CD14-positive monocyte (primary cell): ENCODE measurements around the gene TMEM150C. TPM values are rescaled to one million over a fixed set of nuclear protein-coding genes. Genes with fewer than 3 reads are reported as not detected.

Source experiments
- DNase-seq, 3 donors: peaks; one replicate each; pipeline ENCODE4 v3.0.0-alpha.2; 2011 to 2022
- H2AFZ ChIP-seq: 2 replicates; pipeline ENCODE4 v1.6.0; 2012; ENCODE audit warnings: mild to moderate bottlenecking, low read depth, low read length, inconsistent platforms; ENCODE audit not compliant: insufficient read depth, poor library complexity, severe bottlenecking
- H3K27ac ChIP-seq, 2 donors: 1 replicate in 1 of 2; 2 replicates in 1 of 2; pipeline ENCODE4 v1.5.1; 2012 to 2013; ENCODE audit warnings: low read length in 2 of 2, control low read depth in 1 of 2, inconsistent platforms in 1 of 2, low read depth in 1 of 2, mild to moderate bottlenecking in 1 of 2
- H3K27me3 ChIP-seq, 2 donors: one replicate each; pipeline versions ENCODE4 v1.6.0 to v1.6.1; 2011 to 2013; ENCODE audit warnings: low read length in 2 of 2; ENCODE audit not compliant: control insufficient read depth in 2 of 2, insufficient read depth in 2 of 2
- H3K36me3 ChIP-seq, 2 donors: replicated peaks in 1 of 2; 1 replicate in 1 of 2; 2 replicates in 1 of 2; pipeline versions ENCODE4 v1.5.1 to v1.6.1; 2012 to 2013; ENCODE audit warnings: low read length in 2 of 2, control low read depth in 1 of 2, inconsistent platforms in 1 of 2, mild to moderate bottlenecking in 1 of 2; ENCODE audit not compliant: insufficient read depth in 2 of 2, control insufficient read depth in 1 of 2
- H3K4me1 ChIP-seq, 2 donors: 1 replicate in 1 of 2; 2 replicates in 1 of 2; pipeline versions ENCODE4 v1.5.1 to v1.6.1; 2012 to 2013; ENCODE audit warnings: low read length in 2 of 2, control low read depth in 1 of 2, inconsistent platforms in 1 of 2, mild to moderate bottlenecking in 1 of 2, moderate library complexity in 1 of 2; ENCODE audit not compliant: insufficient read depth in 2 of 2, control insufficient read depth in 1 of 2
- H3K4me2 ChIP-seq: replicated peaks from 2 replicates; pipeline ENCODE3; 2012; ENCODE audit warnings: low read length, moderate library complexity, mild to moderate bottlenecking; ENCODE audit not compliant: poor library complexity, severe bottlenecking; ENCODE audit errors: extremely low read depth
- H3K4me3 ChIP-seq, 3 experiments: fragments of 200-600 bp in 1 of 3; sonication (generic) in 1 of 3; replicated peaks in 1 of 3; 1 replicate in 2 of 3; 2 replicates in 1 of 3; pipeline ENCODE4 v1.5.1; 2011 to 2013; ENCODE audit warnings: low read length in 3 of 3, mild to moderate bottlenecking in 3 of 3, control low read depth in 2 of 3, low read depth in 2 of 3, inconsistent platforms in 1 of 3, moderate library complexity in 1 of 3
- H3K79me2 ChIP-seq: 2 replicates; pipeline ENCODE4 v1.6.0; 2012; ENCODE audit warnings: mild to moderate bottlenecking, control low read depth, inconsistent platforms, low read length, moderate library complexity; ENCODE audit not compliant: insufficient read depth
- H3K9ac ChIP-seq: 2 replicates; pipeline ENCODE4 v1.6.0; 2017; ENCODE audit warnings: low read length, mild to moderate bottlenecking; ENCODE audit not compliant: insufficient read depth, poor library complexity, severe bottlenecking
- H3K9me3 ChIP-seq, 2 donors: replicated peaks in 1 of 2; 1 replicate in 1 of 2; 2 replicates in 1 of 2; pipeline versions ENCODE4 v1.5.1 to v1.6.1; 2012 to 2013; ENCODE audit warnings: low read length in 2 of 2, control low read depth in 1 of 2; ENCODE audit not compliant: control insufficient read depth in 1 of 2, insufficient read depth in 1 of 2
- H4K20me1 ChIP-seq: 2 replicates; pipeline ENCODE4 v1.6.0; 2012; ENCODE audit warnings: mild to moderate bottlenecking, low read length, control low read depth, moderate library complexity; ENCODE audit not compliant: insufficient read depth
- H3K27ac Mint-ChIP-seq, 7 donors: one replicate each; pipeline ENCODE4 v1.8.0; 2020; ENCODE audit warnings: mild to moderate bottlenecking in 7 of 7, mixed read lengths in 7 of 7, moderate library complexity in 6 of 7, inconsistent platforms in 2 of 7
- H3K27me3 Mint-ChIP-seq, 3 donors: one replicate each; pipeline ENCODE4 v1.8.0; 2021 to 2022; ENCODE audit warnings: low read depth in 3 of 3, mild to moderate bottlenecking in 3 of 3, mixed read lengths in 3 of 3, moderate library complexity in 3 of 3, inconsistent platforms in 1 of 3
- H3K36me3 Mint-ChIP-seq, 2 donors: one replicate each; pipeline ENCODE4 v1.8.0; 2020; ENCODE audit warnings: mixed read lengths in 2 of 2, inconsistent platforms in 1 of 2, mild to moderate bottlenecking in 1 of 2
- H3K4me1 Mint-ChIP-seq: one replicate; pipeline ENCODE4 v1.8.0; 2020; ENCODE audit warnings: mild to moderate bottlenecking, mixed read lengths
- H3K4me3 Mint-ChIP-seq, 2 donors: one replicate each; pipeline ENCODE4 v1.8.0; 2020; ENCODE audit warnings: mild to moderate bottlenecking in 2 of 2, mixed read lengths in 2 of 2, moderate library complexity in 1 of 2
- H3K9me3 Mint-ChIP-seq, 7 donors: one replicate each; pipeline ENCODE4 v1.8.0; 2020 to 2022; ENCODE audit warnings: mixed read lengths in 7 of 7, mild to moderate bottlenecking in 6 of 7, moderate library complexity in 6 of 7, inconsistent platforms in 2 of 7
- WGBS: methylation state at CpG from one replicate; pipeline ENCODE4 v1.1.5; 2013; ENCODE audit warnings: missing lambda C conversion rate; ENCODE audit not compliant: insufficient coverage; 5-methylcytosine and 5-hydroxymethylcytosine counted together
- intact Hi-C, 2 donors: fragments of 100-400 bp; cut with micrococcal nuclease; formaldehyde crosslinking; loops; one replicate each; pipeline versions ENCODE4 v1.15.0 to v1.15.1; 2023
- polyA plus RNA-seq, 3 donors: library from polyadenylated mRNA; depleted of rRNA in 1 of 3; unstranded in 2 of 3; stranded (reverse) in 1 of 3; fragments of 300-500 nt in 2 of 3; fragments of >200 nt in 1 of 3; fragmentation: Illumina TruSeq in 2 of 3; gene quantifications; 1 replicate in 2 of 3; 2 replicates in 1 of 3; pipeline ENCODE4 v1.2.3, GENCODE V29; 2012 to 2021
- TF ChIP-seq, protein P1 (sequence below): fragments of 200-600 bp; IDR thresholded peaks from one replicate; pipeline ENCODE4 v1.8.0; 2022; ENCODE audit warnings: antibody characterized with exemption, mild to moderate bottlenecking

Gene TMEM150C
- polyA plus RNA-seq, 3 donors: not detected

DNA sequence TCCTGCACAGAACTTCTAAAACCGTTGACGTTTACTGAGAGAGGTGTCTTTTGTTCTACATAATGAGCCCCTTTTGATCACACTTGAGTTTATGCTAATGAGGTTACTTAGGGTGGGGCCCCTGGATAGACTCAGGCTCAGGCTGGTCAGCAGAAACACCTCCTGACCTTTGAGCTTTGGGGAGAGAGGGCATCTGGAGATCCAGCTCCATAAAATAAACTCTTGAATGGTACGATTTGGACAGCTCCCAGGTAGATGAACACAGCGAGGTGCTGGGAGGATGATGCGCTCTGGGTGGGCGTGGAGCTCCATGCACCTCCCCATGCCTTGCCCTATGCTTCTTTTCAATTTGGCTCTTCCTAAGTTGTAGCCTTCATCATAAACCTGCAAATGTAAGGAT is 79.4 kb downstream of the TMEM150C start:
- no peak overlapping the region for H3K27ac Mint-ChIP-seq

DNA sequence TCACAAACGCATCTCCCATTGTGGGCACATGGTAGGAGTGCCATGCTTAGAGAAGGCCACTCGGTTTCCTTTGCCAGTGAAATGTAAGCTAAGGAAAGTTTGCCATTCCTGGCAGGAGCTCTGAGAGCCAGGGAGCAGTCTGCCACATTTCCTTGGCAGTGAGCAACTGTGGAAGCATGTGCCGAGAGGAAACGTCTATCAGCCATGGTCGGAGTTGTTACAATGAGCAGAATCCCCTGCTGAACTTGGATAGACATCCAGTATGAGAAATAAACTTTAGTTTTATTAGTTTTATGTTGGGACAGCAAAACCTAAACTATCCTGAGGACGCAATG is 80.3 kb downstream of the TMEM150C start:
- WGBS: 87% methylated on average over 3 of the region's 6 CpGs
- intact Hi-C loops: no loop called here
- H3K27me3 Mint-ChIP-seq: peaks cover 0 to 8% (median 0%) of the 10 kb centered on the region in 3 donors

More for the DNA sequence above, 79.4 kb downstream of the TMEM150C start:
- no peaks in the 10 kb centered on the region for H4K20me1 ChIP-seq
- no peak overlapping the region for H3K4me3 Mint-ChIP-seq
- no peak for DNase-seq
- WGBS: 93% methylated on average over 6 of the region's 6 CpGs
- peaks cover 0 to 5% (median 0%) of the 10 kb centered on the region in 7 donors for H3K9me3 Mint-ChIP-seq
- TF ChIP-seq, protein P1, sequence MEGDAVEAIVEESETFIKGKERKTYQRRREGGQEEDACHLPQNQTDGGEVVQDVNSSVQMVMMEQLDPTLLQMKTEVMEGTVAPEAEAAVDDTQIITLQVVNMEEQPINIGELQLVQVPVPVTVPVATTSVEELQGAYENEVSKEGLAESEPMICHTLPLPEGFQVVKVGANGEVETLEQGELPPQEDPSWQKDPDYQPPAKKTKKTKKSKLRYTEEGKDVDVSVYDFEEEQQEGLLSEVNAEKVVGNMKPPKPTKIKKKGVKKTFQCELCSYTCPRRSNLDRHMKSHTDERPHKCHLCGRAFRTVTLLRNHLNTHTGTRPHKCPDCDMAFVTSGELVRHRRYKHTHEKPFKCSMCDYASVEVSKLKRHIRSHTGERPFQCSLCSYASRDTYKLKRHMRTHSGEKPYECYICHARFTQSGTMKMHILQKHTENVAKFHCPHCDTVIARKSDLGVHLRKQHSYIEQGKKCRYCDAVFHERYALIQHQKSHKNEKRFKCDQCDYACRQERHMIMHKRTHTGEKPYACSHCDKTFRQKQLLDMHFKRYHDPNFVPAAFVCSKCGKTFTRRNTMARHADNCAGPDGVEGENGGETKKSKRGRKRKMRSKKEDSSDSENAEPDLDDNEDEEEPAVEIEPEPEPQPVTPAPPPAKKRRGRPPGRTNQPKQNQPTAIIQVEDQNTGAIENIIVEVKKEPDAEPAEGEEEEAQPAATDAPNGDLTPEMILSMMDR: no peak
- H3K27me3 ChIP-seq: no peaks in the 10 kb centered on the region
- H3K4me1 ChIP-seq: no peaks in the 10 kb centered on the region
- no peak overlapping the region for H3K9ac ChIP-seq
- no peaks in the 10 kb centered on the region for H3K9me3 ChIP-seq
- H3K27me3 Mint-ChIP-seq: peaks cover 0 to 8% (median 0%) of the 10 kb centered on the region in 3 donors
- H3K36me3 ChIP-seq: no peaks in the 10 kb centered on the region
- no peak overlapping the region for H2AFZ ChIP-seq
- intact Hi-C loops: no loop called here
- no peaks in the 10 kb centered on the region for H3K4me1 Mint-ChIP-seq
- no peaks in the 10 kb centered on the region for H3K79me2 ChIP-seq
- no peak overlapping the region for H3K4me2 ChIP-seq
- H3K36me3 Mint-ChIP-seq: peaks cover 0 to 3% of the 10 kb centered on the region in 2 donors
- H3K4me3 ChIP-seq: no peak overlapping the region
- no peak overlapping the region for H3K27ac ChIP-seq

More for the DNA sequence above, 80.3 kb downstream of the TMEM150C start:
- no peaks in the 10 kb centered on the region for H4K20me1 ChIP-seq
- no peaks in the 10 kb centered on the region for H3K27me3 ChIP-seq
- H3K4me1 ChIP-seq: no peaks in the 10 kb centered on the region
- Mint-ChIP-seq H3K4me1 (no peaks in the 10 kb centered on the region), H3K4me3 (no peak overlapping the region), H3K36me3 (peaks cover 0 to 3% of the 10 kb centered on the region in 2 donors), H3K27ac (no peak overlapping the region), H3K9me3 (peaks cover 0 to 5% (median 0%) of the 10 kb centered on the region in 7 donors)
- no peak overlapping the region for H3K4me3 ChIP-seq
- TF ChIP-seq, protein P1: no peak
- no peaks in the 10 kb centered on the region for H3K79me2 ChIP-seq
- H3K9me3 ChIP-seq: no peaks in the 10 kb centered on the region
- H3K36me3 ChIP-seq: no peaks in the 10 kb centered on the region
- no peak for DNase-seq
- no peak overlapping the region for H3K4me2 ChIP-seq
- no peak overlapping the region for H3K27ac ChIP-seq
- H2AFZ ChIP-seq: no peak overlapping the region
- no peak overlapping the region for H3K9ac ChIP-seq
